ENCODE data around the gene COL11A2. TPM values are rescaled to one million over a fixed set of nuclear protein-coding genes. Genes with fewer than 3 reads are reported as not detected.

COL11A2 gene
- total and polyA plus RNA-seq, 7 donors: 0.16 to 1.4 (median 0.50) TPM; not detected in 3

DNA sequence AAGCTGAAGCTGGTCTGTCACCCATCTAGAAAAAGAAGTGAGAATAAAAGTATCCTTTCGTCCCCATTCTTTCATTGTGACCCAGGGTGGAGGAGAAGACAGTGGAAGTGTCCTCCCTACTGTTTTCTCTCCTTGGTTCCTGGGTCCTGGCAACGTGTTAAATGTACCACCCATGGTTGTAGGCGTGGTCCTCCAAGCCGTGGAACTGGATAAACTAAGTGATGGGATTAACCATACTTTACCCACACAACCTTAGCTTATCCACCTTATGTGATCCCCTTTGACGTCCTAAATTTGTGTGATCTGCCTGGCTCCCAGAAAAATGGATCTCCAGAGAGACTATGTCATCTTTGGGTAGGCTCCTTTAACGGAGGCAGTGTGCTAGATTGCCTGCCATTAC, 69.1 kb downstream of the COL11A2 start:
- 77 to 89% methylated on average over 6 of the region's 6 CpGs for WGBS, 2 donors
- intact Hi-C loops (cut with DNase I): no loop called here
- TF ChIP-seq POLR2A (IDR thresholded peaks at IDR 0.05) (no peak), EP300 (IDR thresholded peaks at IDR 0.05) (no peak), POLR2AphosphoS5 (IDR thresholded peaks at IDR 0.05) (no peak)
- TF ChIP-seq, protein P1, sequence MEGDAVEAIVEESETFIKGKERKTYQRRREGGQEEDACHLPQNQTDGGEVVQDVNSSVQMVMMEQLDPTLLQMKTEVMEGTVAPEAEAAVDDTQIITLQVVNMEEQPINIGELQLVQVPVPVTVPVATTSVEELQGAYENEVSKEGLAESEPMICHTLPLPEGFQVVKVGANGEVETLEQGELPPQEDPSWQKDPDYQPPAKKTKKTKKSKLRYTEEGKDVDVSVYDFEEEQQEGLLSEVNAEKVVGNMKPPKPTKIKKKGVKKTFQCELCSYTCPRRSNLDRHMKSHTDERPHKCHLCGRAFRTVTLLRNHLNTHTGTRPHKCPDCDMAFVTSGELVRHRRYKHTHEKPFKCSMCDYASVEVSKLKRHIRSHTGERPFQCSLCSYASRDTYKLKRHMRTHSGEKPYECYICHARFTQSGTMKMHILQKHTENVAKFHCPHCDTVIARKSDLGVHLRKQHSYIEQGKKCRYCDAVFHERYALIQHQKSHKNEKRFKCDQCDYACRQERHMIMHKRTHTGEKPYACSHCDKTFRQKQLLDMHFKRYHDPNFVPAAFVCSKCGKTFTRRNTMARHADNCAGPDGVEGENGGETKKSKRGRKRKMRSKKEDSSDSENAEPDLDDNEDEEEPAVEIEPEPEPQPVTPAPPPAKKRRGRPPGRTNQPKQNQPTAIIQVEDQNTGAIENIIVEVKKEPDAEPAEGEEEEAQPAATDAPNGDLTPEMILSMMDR (IDR thresholded peaks at IDR 0.05): no peak

DNA sequence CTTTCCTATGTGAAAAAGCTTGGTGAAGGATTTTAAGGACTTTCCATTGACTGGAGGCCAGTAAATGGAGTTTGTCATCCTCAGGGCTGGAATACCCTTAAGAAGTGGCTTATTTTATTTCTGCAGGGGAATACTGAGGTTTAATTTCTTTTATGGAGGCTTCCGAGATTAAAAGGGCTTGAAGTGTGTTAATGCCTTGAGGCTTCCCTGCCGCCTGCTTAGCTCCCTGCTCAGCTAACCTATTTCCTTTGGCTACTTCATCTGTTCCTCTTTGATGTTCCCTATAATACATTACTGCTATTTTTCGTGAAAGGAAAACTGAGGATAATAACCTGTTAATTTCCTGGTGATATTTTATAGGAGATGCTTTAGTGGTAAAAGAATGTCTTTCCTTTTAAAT, 72.3 kb downstream of the COL11A2 start:
- WGBS, 2 donors: 51 to 74% methylated on average over 3 of the region's 3 CpGs
- intact Hi-C loops (cut with DNase I): no loop called here
- no peaks in the 10 kb centered on the region for H3K36me3 ChIP-seq
- H3K4me1 ChIP-seq: peaks cover 0 to 7% (median 0%) of the 10 kb centered on the region in 4 donors
- no peak for DNase-seq
- no peak overlapping the region for H3K4me3 ChIP-seq
- no peak for TF ChIP-seq POLR2AphosphoS5 (IDR thresholded peaks at IDR 0.05)
- TF ChIP-seq, protein P1 (IDR thresholded peaks at IDR 0.05): no peak
- no peak for TF ChIP-seq EP300 (IDR thresholded peaks at IDR 0.05)
- no peak for TF ChIP-seq POLR2A (IDR thresholded peaks at IDR 0.05)
- H3K27me3 ChIP-seq: peaks cover 19 to 33% (median 26%) of the 10 kb centered on the region in 3 donors
- H3K9me3 ChIP-seq: peaks cover 0 to 7% (median 3%) of the 10 kb centered on the region in 4 donors
- H3K27ac ChIP-seq: no peak overlapping the region

More for the DNA sequence above, 69.1 kb downstream of the COL11A2 start:
- DNase-seq: no peak
- Histone ChIP-seq H3K9me3 (peaks cover 0 to 7% (median 3%) of the 10 kb centered on the region in 4 donors), H3K27me3 (peaks cover 2 to 4% (median 2%) of the 10 kb centered on the region in 3 donors), H3K4me1 (no peaks in the 10 kb centered on the region), H3K36me3 (no peaks in the 10 kb centered on the region), H3K27ac (no peak overlapping the region), H3K4me3 (no peak overlapping the region)

DNA sequence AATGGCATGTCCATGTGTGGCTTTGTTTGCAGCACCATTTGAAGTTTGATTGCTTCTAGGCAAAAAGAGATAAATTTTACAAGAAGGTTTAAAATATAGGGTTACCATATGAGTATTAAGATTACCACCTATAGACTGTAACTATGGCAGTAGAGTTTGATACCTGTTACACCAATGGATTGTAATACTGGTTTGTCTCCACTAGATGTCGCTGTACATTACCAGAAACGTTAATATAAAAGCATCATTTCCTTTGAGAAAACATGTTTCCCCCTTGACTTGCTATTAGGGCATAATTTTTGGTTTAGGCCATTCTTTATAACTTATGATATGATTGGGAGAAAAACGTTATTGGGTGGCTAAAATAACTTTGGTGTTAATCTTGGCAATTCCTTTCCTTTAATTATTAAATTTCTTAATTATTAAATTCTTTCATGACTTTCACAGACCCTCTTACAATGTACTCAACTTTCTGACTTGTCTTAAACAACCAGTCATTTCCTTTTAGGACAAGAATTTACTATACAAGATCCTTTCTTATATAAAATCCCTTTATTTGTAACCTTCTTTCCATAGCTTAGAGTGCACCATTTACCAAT, 73.6 kb downstream of the COL11A2 start:
- Histone ChIP-seq H3K27ac (no peak overlapping the region), H3K27me3 (peaks cover 19 to 47% (median 26%) of the 10 kb centered on the region in 3 donors), H3K9me3 (peaks cover 0 to 3% (median under 1%) of the 10 kb centered on the region in 4 donors), H3K36me3 (no peaks in the 10 kb centered on the region), H3K4me3 (no peak overlapping the region), H3K4me1 (peaks cover 0 to 7% (median 0%) of the 10 kb centered on the region in 4 donors)
- 0 to 1% methylated on average over 3 of the region's 3 CpGs for WGBS, 2 donors
- TF ChIP-seq, protein P1 (IDR thresholded peaks at IDR 0.05): peak; percentile 32 to 87 (median 74)
- no peak for TF ChIP-seq EP300 (IDR thresholded peaks at IDR 0.05)
- DNase-seq: no peak
- intact Hi-C loops (cut with DNase I): loop anchor here (1.0 kb wide), 1 partner anchor 130 kb away; no protein-coding TSS in a partner anchor

DNA sequence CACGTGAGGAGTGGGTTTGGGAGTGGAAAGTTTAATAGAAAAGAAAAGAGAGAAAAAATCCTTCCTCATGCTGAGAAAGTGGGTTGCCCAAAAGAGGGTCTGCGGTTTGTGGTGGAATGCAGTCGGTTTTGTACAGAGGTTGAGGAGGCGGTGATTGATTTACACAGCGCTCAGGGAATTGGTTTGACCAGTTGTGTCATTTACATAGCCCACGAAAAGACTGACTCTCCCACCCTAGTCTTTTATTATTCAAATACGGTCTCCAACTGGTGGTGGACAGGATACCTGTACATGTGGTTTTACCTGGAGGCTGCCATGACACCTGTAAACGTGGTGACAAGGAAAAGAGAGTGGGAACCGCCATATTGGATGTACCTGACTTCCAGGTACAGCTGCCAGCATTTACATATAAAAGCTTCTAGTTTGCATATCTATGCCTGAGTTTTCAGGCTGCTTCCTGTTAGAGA, 74.4 kb downstream of the COL11A2 start:
- no peak for TF ChIP-seq POLR2AphosphoS5 (IDR thresholded peaks at IDR 0.05)
- no peak for TF ChIP-seq EP300 (IDR thresholded peaks at IDR 0.05)
- TF ChIP-seq, protein P1 (IDR thresholded peaks at IDR 0.05): no peak
- no peak for TF ChIP-seq POLR2A (IDR thresholded peaks at IDR 0.05)
- Histone ChIP-seq H3K4me3 (no peak overlapping the region), H3K36me3 (no peaks in the 10 kb centered on the region), H3K27me3 (peaks cover 19 to 55% (median 26%) of the 10 kb centered on the region in 3 donors), H3K27ac (no peak overlapping the region), H3K4me1 (peaks cover 0 to 7% (median 0%) of the 10 kb centered on the region in 4 donors), H3K9me3 (no peaks in the 10 kb centered on the region)
- intact Hi-C loops (cut with DNase I): no loop called here
- 17 to 39% methylated on average over 9 of the region's 9 CpGs for WGBS, 2 donors
- DNase-seq: no peak
